Stomach (tissue), 4 donors: ENCODE data around the gene SPG7.

Experiments
- POLR2A ChIP-seq, 4 donors: fragments of 450-650 bp; IDR thresholded peaks; one replicate each; pipeline ENCODE4 v1.6.1; 2016; ENCODE audit warnings: antibody characterized with exemption in 4 of 4, control low read depth in 2 of 4, mild to moderate bottlenecking in 1 of 4, moderate library complexity in 1 of 4
- TF ChIP-seq, protein P1 (sequence below), 7 experiments: fragments of 450-650 bp in 4 of 7; fragments of 200-600 bp in 3 of 7; sonication (generic) in 3 of 7; IDR thresholded peaks; one replicate each; pipeline ENCODE4 v1.5.1; 2016 to 2019; ENCODE audit warnings: antibody characterized with exemption in 7 of 7, control low read depth in 2 of 7, mild to moderate bottlenecking in 1 of 7

DNA sequence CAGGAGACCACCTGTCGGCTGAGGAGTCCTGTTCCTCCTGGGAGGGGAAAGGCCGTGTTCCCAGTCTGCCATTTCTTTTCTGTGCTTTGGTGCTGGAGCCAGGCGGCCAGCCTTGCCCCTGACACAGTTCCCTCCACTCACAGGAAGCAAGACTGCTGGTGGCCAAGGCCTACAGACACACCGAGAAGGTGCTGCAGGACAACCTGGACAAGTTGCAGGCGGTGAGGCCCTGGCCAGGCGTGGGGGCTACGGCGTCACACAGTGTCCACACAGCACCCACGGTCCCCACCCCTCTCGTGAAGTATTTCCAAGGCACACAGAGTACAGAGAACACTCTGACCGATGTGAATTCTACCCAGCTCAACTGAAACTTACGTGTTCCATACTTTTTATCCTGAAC is 46.1 kb downstream of the SPG7 start:
- TF ChIP-seq POLR2A (IDR thresholded peaks at IDR 0.05) = no peak
- TF ChIP-seq, protein P1, sequence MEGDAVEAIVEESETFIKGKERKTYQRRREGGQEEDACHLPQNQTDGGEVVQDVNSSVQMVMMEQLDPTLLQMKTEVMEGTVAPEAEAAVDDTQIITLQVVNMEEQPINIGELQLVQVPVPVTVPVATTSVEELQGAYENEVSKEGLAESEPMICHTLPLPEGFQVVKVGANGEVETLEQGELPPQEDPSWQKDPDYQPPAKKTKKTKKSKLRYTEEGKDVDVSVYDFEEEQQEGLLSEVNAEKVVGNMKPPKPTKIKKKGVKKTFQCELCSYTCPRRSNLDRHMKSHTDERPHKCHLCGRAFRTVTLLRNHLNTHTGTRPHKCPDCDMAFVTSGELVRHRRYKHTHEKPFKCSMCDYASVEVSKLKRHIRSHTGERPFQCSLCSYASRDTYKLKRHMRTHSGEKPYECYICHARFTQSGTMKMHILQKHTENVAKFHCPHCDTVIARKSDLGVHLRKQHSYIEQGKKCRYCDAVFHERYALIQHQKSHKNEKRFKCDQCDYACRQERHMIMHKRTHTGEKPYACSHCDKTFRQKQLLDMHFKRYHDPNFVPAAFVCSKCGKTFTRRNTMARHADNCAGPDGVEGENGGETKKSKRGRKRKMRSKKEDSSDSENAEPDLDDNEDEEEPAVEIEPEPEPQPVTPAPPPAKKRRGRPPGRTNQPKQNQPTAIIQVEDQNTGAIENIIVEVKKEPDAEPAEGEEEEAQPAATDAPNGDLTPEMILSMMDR (IDR thresholded peaks at IDR 0.05) = no peak
